ENCODE results near the gene MYRIP.

DNA sequence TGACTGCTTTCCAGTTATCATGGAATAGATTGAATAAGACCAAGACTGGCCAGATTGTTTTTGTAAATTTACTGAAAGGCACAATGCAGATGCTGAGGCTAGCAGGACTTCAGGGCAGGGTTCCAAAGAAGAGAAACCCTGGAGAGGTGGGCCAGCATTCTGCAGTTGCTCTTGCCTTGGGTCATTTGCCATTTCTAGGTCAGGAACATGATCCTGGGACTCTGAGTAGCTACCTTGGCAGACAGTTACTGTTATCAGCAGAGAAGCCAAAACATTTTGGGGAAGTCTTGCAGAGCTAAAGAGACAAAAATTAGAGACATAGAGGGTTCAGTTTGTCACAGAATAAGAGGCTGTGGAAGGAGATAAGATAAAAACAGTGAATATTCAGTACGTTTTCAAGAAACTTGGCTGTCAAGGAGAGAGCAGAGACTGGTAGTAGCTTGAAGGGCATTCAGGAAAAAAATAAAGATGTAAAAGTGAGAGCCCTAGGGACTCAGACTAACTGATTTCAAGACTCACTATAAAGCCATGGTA, 46.8 kb upstream of the MYRIP start:
- TF ChIP-seq, protein P1, sequence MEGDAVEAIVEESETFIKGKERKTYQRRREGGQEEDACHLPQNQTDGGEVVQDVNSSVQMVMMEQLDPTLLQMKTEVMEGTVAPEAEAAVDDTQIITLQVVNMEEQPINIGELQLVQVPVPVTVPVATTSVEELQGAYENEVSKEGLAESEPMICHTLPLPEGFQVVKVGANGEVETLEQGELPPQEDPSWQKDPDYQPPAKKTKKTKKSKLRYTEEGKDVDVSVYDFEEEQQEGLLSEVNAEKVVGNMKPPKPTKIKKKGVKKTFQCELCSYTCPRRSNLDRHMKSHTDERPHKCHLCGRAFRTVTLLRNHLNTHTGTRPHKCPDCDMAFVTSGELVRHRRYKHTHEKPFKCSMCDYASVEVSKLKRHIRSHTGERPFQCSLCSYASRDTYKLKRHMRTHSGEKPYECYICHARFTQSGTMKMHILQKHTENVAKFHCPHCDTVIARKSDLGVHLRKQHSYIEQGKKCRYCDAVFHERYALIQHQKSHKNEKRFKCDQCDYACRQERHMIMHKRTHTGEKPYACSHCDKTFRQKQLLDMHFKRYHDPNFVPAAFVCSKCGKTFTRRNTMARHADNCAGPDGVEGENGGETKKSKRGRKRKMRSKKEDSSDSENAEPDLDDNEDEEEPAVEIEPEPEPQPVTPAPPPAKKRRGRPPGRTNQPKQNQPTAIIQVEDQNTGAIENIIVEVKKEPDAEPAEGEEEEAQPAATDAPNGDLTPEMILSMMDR (IDR thresholded peaks at IDR 0.05): no peak
- no peak for TF ChIP-seq POLR2AphosphoS5 (IDR thresholded peaks at IDR 0.05)
- TF ChIP-seq EP300 (IDR thresholded peaks at IDR 0.05): no peak
- TF ChIP-seq POLR2A (IDR thresholded peaks at IDR 0.05): no peak

Measured in suprapubic skin (tissue), 4 donors.